HepG2 (cell line): ENCODE results near the gene PLEKHG5. TPM values are rescaled to one million over a fixed set of nuclear protein-coding genes. Genes with fewer than 3 reads are reported as not detected.

ENCODE experiments used
- AGO2 ChIP-seq: fragments of 200-400 bp; formaldehyde crosslinking; optimal IDR thresholded peaks from 2 replicates; pipeline ENCODE3; 2017; ENCODE audit warnings: mild to moderate bottlenecking, low read depth, low read length, moderate library complexity
- CBFB ChIP-seq: sonication (generic); formaldehyde crosslinking; IDR thresholded peaks from 2 replicates; pipeline ENCODE4 v1.4.0; 2020; ENCODE audit warnings: missing genetic modification reagents
- CCDC6 ChIP-seq: sonication (generic); formaldehyde crosslinking; IDR thresholded peaks from 2 replicates; pipeline ENCODE4 v1.8.1; 2022; ENCODE audit warnings: mild to moderate bottlenecking, missing genetic modification reagents, moderate library complexity
- HOXD1 ChIP-seq: sonication (generic); formaldehyde crosslinking; IDR thresholded peaks from 2 replicates; pipeline ENCODE4 v1.5.0; 2020; ENCODE audit warnings: missing genetic modification reagents
- MEIS1 ChIP-seq: sonication (generic); formaldehyde crosslinking; IDR thresholded peaks from 2 replicates; pipeline ENCODE4 v1.9.0; 2021; ENCODE audit warnings: mild to moderate bottlenecking, missing genetic modification reagents, moderate library complexity, borderline replicate concordance
- MNT ChIP-seq: fragments of 450-650 bp; IDR thresholded peaks from 2 replicates; pipeline ENCODE4 v1.6.1; 2016
- MXD1 ChIP-seq: sonication (generic); formaldehyde crosslinking; IDR thresholded peaks from 2 replicates; pipeline ENCODE4 v1.4.0; 2020; ENCODE audit warnings: mild to moderate bottlenecking, missing genetic modification reagents
- ONECUT2 ChIP-seq: sonication (generic); formaldehyde crosslinking; IDR thresholded peaks from 2 replicates; pipeline ENCODE4 v1.4.0; 2020; ENCODE audit warnings: missing genetic modification reagents
- REPIN1 ChIP-seq: sonication (generic); formaldehyde crosslinking; IDR thresholded peaks from 2 replicates; pipeline ENCODE4 v1.8.0; 2022; ENCODE audit warnings: missing genetic modification reagents, low read depth, mild to moderate bottlenecking, borderline replicate concordance
- ZBTB49 ChIP-seq: sonication (generic); formaldehyde crosslinking; IDR thresholded peaks from 2 replicates; pipeline ENCODE4 v1.4.0; 2020; ENCODE audit warnings: missing genetic modification reagents, borderline replicate concordance
- ZNF34 ChIP-seq: sonication (generic); formaldehyde crosslinking; IDR thresholded peaks from 2 replicates; pipeline ENCODE4 v1.4.0; 2020; ENCODE audit warnings: mild to moderate bottlenecking, missing genetic modification reagents, borderline replicate concordance
- ZNF619 ChIP-seq: sonication (generic); formaldehyde crosslinking; IDR thresholded peaks from 2 replicates; pipeline ENCODE4 v1.4.0; 2020; ENCODE audit warnings: mild to moderate bottlenecking, missing genetic modification reagents
- polyA plus RNA-seq, 8 experiments: library from polyadenylated mRNA; depleted of rRNA in 3 of 8; stranded (reverse) in 7 of 8; unstranded in 1 of 8; fragments of >200 nt; fragmentation: Illumina TruSeq in 4 of 8; extraction: Trizol in 4 of 8; gene quantifications; 2 replicates each; pipeline versions ENCODE4 v1.2.1 to v1.2.3, GENCODE V29; 2011 to 2016; ENCODE audit warnings: low read depth in 4 of 8, missing spikeins in 1 of 8, mixed read lengths in 1 of 8; ENCODE audit not compliant: insufficient read depth in 1 of 8
- total RNA-seq, 5 experiments: library from RNA; depleted of rRNA; stranded (reverse); fragments of >200 nt; fragmentation: Illumina TruSeq; extraction: Trizol; gene quantifications; 2 replicates each; pipeline ENCODE4 v1.2.3, GENCODE V29; 2016; ENCODE audit warnings: low read depth in 1 of 5
- TF ChIP-seq, protein P1 (sequence below): sonication (generic); formaldehyde crosslinking; IDR thresholded peaks from 2 replicates; pipeline ENCODE4 v1.4.0; 2020; ENCODE audit warnings: mild to moderate bottlenecking, missing genetic modification reagents
- TF ChIP-seq, protein P2 (sequence below): IDR thresholded peaks from 2 replicates; pipeline ENCODE4 v1.6.1; 2016; ENCODE audit warnings: low read depth

Gene PLEKHG5
- total and polyA plus RNA-seq, 2 of the 13 experiments (the other 11 are each of a cell fraction or from before 2014, with no cell fraction given): 1.9 to 3.5 TPM

DNA sequence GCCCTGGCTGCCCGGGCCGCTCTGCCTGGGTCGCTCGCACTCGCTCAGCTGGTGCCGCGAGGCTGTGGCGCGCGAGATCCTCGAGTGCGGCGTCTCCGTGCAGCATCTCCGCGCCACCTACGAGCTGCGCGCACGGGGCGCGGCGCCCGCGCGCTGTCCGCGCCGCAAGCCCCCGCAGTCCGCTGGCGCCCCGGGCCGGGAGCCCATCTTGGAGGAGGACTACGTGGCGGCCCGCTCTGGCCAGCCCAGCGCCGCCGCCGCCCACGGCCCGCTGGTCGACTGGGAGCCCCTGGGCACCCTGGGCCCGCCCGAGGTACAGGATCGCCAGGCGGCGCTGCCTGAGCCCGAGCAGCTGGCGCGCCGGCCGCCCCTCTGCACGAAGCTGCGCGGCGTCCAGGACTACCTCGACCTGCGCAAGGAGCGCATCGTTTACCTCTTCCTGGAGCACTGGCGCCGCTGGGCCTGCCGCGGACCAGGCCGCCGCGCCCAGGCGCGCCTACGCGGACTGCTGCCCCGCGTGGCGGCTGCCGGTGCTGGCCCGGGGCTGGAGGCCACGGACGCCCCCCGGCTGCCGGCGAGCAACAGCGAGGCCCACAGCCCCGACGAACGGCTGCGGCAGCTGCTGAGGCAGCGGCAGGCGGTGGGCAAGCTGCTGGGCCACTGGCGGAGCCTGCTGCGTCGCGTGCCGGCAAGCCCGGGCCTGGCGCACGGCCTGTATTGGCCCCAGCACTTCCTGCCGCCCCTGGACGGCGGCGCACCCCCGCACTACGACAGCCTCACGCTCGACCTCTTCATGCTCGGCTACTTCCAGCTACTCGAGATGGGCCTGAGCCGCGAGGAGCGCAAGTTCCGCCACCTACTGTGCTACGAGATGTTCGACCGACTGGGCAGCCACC, 36.4 kb downstream of the PLEKHG5 start (continued):
- TF ChIP-seq, protein P1, sequence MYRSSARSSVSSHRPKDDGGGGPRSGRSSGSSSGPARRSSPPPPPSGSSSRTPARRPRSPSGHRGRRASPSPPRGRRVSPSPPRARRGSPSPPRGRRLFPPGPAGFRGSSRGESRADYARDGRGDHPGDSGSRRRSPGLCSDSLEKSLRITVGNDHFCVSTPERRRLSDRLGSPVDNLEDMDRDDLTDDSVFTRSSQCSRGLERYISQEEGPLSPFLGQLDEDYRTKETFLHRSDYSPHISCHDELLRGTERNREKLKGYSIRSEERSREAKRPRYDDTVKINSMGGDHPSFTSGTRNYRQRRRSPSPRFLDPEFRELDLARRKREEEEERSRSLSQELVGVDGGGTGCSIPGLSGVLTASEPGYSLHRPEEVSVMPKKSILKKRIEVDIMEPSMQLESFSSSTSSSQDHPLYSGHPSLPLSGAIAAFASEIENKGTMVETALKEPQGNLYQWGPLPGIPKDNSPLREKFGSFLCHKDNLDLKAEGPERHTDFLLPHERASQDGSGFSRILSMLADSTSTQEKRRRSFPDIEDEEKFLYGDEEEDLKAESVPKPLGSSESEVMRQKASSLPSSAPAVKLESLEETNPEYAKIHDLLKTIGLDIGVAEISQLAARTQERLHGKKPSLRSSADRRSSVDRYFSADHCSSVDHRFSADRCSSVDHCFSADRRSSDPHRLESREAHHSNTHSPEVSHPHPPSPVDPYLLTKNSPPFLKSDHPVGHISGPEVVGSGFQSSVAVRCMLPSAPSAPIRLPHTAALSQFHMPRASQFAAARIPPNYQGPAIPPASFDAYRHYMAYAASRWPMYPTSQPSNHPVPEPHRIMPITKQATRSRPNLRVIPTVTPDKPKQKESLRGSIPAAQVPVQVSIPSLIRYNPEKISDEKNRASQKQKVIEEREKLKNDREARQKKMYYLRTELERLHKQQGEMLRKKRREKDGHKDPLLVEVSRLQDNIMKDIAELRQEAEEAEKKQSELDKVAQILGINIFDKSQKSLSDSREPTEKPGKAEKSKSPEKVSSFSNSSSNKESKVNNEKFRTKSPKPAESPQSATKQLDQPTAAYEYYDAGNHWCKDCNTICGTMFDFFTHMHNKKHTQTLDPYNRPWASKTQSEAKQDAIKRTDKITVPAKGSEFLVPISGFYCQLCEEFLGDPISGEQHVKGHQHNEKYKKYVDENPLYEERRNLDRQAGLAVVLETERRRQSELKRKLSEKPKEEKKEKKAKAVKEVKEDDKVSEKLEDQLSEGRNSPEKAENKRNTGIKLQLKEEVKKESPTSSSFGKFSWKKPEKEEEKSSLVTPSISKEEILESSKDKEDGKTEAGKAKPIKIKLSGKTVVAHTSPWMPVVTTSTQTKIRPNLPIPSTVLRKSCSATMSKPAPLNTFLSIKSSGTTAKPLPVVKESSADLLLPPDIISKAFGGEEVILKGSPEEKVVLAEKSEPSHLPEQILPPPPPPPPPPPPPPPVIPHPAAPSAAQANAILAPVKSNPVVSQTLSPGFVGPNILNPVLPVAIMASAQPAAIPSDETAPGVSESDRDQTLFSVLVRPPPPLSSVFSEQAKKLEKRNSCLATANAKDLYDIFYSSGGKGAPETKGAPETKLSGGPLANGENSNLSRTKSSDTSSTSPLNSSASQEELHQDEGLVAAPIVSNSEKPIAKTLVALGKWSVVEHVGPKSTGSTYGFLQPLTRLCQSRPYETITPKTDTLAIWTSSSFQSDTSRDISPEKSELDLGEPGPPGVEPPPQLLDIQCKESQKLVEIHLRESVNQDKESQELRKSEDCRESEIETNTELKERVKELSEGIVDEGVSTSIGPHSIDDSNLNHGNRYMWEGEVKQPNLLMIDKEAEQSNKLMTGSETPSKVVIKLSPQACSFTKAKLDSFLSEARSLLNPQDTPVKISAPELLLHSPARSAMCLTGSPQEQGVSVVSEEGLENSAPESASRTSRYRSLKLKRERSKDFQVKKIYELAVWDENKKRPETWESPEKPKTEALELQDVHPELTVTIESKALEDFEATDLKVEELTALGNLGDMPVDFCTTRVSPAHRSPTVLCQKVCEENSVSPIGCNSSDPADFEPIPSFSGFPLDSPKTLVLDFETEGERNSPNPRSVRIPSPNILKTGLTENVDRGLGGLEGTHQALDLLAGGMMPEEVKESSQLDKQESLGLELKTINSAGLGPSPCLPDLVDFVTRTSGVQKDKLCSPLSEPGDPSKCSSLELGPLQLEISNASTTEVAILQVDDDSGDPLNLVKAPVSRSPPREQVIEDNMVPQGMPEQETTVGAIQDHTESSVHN (CRISPR knock-in tag): no peak
- TF ChIP-seq ONECUT2 (CRISPR knock-in tag): no peak
- no peak for TF ChIP-seq MXD1 (CRISPR knock-in tag)
- TF ChIP-seq ZBTB49: no peak
- no peak for TF ChIP-seq ZNF619 (CRISPR knock-in tag)
- no peak for TF ChIP-seq REPIN1
- TF ChIP-seq CCDC6 (CRISPR knock-in tag): no peak
- no peak for TF ChIP-seq HOXD1
- peak; percentile 60 for TF ChIP-seq AGO2
- TF ChIP-seq, protein P2, sequence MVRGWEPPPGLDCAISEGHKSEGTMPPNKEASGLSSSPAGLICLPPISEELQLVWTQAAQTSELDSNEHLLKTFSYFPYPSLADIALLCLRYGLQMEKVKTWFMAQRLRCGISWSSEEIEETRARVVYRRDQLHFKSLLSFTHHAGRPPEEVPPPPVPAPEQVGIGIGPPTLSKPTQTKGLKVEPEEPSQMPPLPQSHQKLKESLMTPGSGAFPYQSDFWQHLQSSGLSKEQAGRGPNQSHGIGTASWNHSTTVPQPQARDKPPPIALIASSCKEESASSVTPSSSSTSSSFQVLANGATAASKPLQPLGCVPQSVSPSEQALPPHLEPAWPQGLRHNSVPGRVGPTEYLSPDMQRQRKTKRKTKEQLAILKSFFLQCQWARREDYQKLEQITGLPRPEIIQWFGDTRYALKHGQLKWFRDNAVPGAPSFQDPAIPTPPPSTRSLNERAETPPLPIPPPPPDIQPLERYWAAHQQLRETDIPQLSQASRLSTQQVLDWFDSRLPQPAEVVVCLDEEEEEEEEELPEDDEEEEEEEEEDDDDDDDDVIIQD (CRISPR knock-in tag): no peak
- TF ChIP-seq MNT: no peak
- TF ChIP-seq MEIS1 (CRISPR knock-in tag): no peak
- no peak for TF ChIP-seq ZNF34 (CRISPR knock-in tag)
- no peak for TF ChIP-seq CBFB
